Progenitor cell of endocrine pancreas (in vitro differentiated cells): ENCODE results near the gene WDR93. TPM values are rescaled to one million over a fixed set of nuclear protein-coding genes. Genes with fewer than 3 reads are reported as not detected.

Source experiments
- DNase-seq: peaks from one replicate; pipeline ENCODE4 v3.0.0; 2021; ENCODE audit warnings: low spot score; ENCODE audit not compliant: unreplicated experiment
- H3K27ac Mint-ChIP-seq: 2 replicates; pipeline ENCODE4 v1.8.0; 2021; ENCODE audit warnings: mild to moderate bottlenecking, moderate library complexity, mixed read lengths
- H3K27me3 Mint-ChIP-seq: 2 replicates; pipeline ENCODE4 v1.8.0; 2021; ENCODE audit warnings: mixed read lengths
- H3K36me3 Mint-ChIP-seq: 2 replicates; pipeline ENCODE4 v1.8.0; 2022; ENCODE audit warnings: mixed read lengths; ENCODE audit not compliant: insufficient read depth
- H3K4me1 Mint-ChIP-seq: 2 replicates; pipeline ENCODE4 v1.8.0; 2021; ENCODE audit warnings: low read depth, mixed read lengths
- H3K4me3 Mint-ChIP-seq: 2 replicates; pipeline ENCODE4 v1.8.0; 2021; ENCODE audit warnings: low read depth, mild to moderate bottlenecking, moderate library complexity, mixed read lengths
- H3K9me3 Mint-ChIP-seq: 2 replicates; pipeline ENCODE4 v1.8.0; 2021; ENCODE audit warnings: low read depth, mixed read lengths
- CTCF ChIP-seq: fragments of 200-600 bp; sonication (generic); IDR thresholded peaks from one replicate; pipeline ENCODE4 v1.5.0; 2021; ENCODE audit warnings: antibody characterized with exemption, mild to moderate bottlenecking; ENCODE audit not compliant: unreplicated experiment
- total RNA-seq: library from RNA; stranded (reverse); gene quantifications from 2 replicates; pipeline ENCODE4 v1.2.1, GENCODE V29; 2021

Gene WDR93
- total RNA-seq, 1 donor from 2014 or later = 1.3 TPM

GRCh38 chr15:89693696-89694095, 3.1 kb downstream of the WDR93 start:
- peaks cover 3% of the 10 kb centered on the region for H3K4me1 Mint-ChIP-seq
- no peaks in the 10 kb centered on the region for H3K9me3 Mint-ChIP-seq
- no peak overlapping the region for H3K4me3 Mint-ChIP-seq
- no peak for TF ChIP-seq CTCF
- no peak for DNase-seq
- H3K27me3 Mint-ChIP-seq = peaks cover 30% of the 10 kb centered on the region
- no peak overlapping the region for H3K27ac Mint-ChIP-seq
- no peaks in the 10 kb centered on the region for H3K36me3 Mint-ChIP-seq

GRCh38 chr15:89695198-89695597, 4.6 kb downstream of the WDR93 start:
- DNase-seq = no peak
- Mint-ChIP-seq H3K9me3 (no peaks in the 10 kb centered on the region), H3K4me1 (peaks cover 2% of the 10 kb centered on the region), H3K36me3 (no peaks in the 10 kb centered on the region), H3K4me3 (no peak overlapping the region), H3K27ac (no peak overlapping the region), H3K27me3 (peaks cover 37% of the 10 kb centered on the region)
- no peak for TF ChIP-seq CTCF

GRCh38 chr15:89704411-89704810, 13.8 kb downstream of the WDR93 start:
- H3K27ac Mint-ChIP-seq = no peak overlapping the region
- no peak overlapping the region for H3K4me3 Mint-ChIP-seq
- no peaks in the 10 kb centered on the region for H3K9me3 Mint-ChIP-seq
- peaks cover 12% of the 10 kb centered on the region for H3K27me3 Mint-ChIP-seq
- H3K36me3 Mint-ChIP-seq = no peaks in the 10 kb centered on the region
- DNase-seq = no peak
- no peaks in the 10 kb centered on the region for H3K4me1 Mint-ChIP-seq
- no peak for TF ChIP-seq CTCF

- Mint-ChIP-seq H3K27ac (no peak overlapping the region), H3K36me3 (no peaks in the 10 kb centered on the region), H3K4me3 (no peak overlapping the region), H3K4me1 (no peaks in the 10 kb centered on the region), H3K27me3 (peaks cover 7% of the 10 kb centered on the region), H3K9me3 (peaks cover 4% of the 10 kb centered on the region)
- no peak for TF ChIP-seq CTCF
- no peak for DNase-seq
Observed at GRCh38 chr15:89707577-89707976, 17.0 kb downstream of the WDR93 start.

GRCh38 chr15:89714775-89715174, 24.2 kb downstream of the WDR93 start:
- H3K27me3 Mint-ChIP-seq = no peaks in the 10 kb centered on the region
- H3K4me1 Mint-ChIP-seq = no peaks in the 10 kb centered on the region
- DNase-seq = no peak
- no peak overlapping the region for H3K4me3 Mint-ChIP-seq
- TF ChIP-seq CTCF = no peak
- no peak overlapping the region for H3K27ac Mint-ChIP-seq
- no peaks in the 10 kb centered on the region for H3K36me3 Mint-ChIP-seq
- H3K9me3 Mint-ChIP-seq = peaks cover 4% of the 10 kb centered on the region
